GM12872 (cell line): ENCODE results near the gene CLCNKB.

ENCODE experiments used
- CTCF ChIP-seq: IDR thresholded peaks from 3 replicates; pipeline ENCODE4 v1.5.1; 2011; ENCODE audit warnings: low read depth, mild to moderate bottlenecking, low read length, moderate library complexity; ENCODE audit not compliant: insufficient read depth

Gene CLCNKB

GRCh38 chr1:16050328-16050727, 6.7 kb downstream of the CLCNKB start:
- no peak for TF ChIP-seq CTCF

GRCh38 chr1:16051039-16051438, 7.5 kb downstream of the CLCNKB start:
- no peak for TF ChIP-seq CTCF

GRCh38 chr1:16053781-16054502, 10.4 kb downstream of the CLCNKB start:
- no peak for TF ChIP-seq CTCF

- TF ChIP-seq CTCF = no peak
Measured at GRCh38 chr1:16054598-16055540, 11.3 kb downstream of the CLCNKB start.

- TF ChIP-seq CTCF = peak; percentile 95
Measured at GRCh38 chr1:16055613-16056520, 12.3 kb downstream of the CLCNKB start.

GRCh38 chr1:16061266-16061665, 17.7 kb downstream of the CLCNKB start:
- TF ChIP-seq CTCF = no peak

- no peak for TF ChIP-seq CTCF
Measured at GRCh38 chr1:16063226-16063829, 19.7 kb downstream of the CLCNKB start.
